Measurements from ENCODE around the gene NAB2. TPM values are rescaled to one million over a fixed set of nuclear protein-coding genes. Genes with fewer than 3 reads are reported as not detected.
"Not testable (repeated sequence)": the region's sequence is repeated elsewhere in the genome, so short reads cannot be mapped to it uniquely, and the experiment has no call there.

Gene NAB2
- polyA plus RNA-seq, 1 donor (not counting 4 experiments of a cell fraction or from before 2014, with no cell fraction given): 22.0 TPM

- no peak overlapping the region for H3K4me3 ChIP-seq (ENCODE audit: control insufficient read depth in 2 of 3, extremely low read depth in 1 of 3, insufficient read depth in 2 of 3, low read depth in 1 of 3, low read length in 3 of 3)
- H3K4me1 ChIP-seq (ENCODE audit: control insufficient read depth, extremely low read depth, insufficient read depth, low read length): peaks cover 9% of the 10 kb centered on the region
- H3K9ac ChIP-seq (ENCODE audit: control insufficient read depth, extremely low read depth, insufficient read depth, low read length): no peak overlapping the region
- no peaks in the 10 kb centered on the region for H3K9me1 ChIP-seq (ENCODE audit: control insufficient read depth, extremely low read depth, insufficient read depth, low read length)
- no peak for TF ChIP-seq EZH2 (IDR thresholded peaks at IDR 0.05; ENCODE audit: low read length)
- no peak for TF ChIP-seq CTCF (optimal IDR thresholded peaks at IDR 0.05 in 1 of 3, IDR thresholded peaks at IDR 0.05 in 1 of 3, conservative IDR thresholded peaks at IDR 0.05 in 1 of 3; ENCODE audit: extremely low read depth in 1 of 3, insufficient read depth in 2 of 3, low read length in 3 of 3)
- FAIRE-seq (peak; percentile 34), DNase-seq (ENCODE audit: low read depth, low spot score) (no peak)
- dilution Hi-C loops (cut with MboI; ENCODE audit: extremely low pct_ligation_motif_present, low sequenced_read_pairs): no loop called here
- H3K27ac ChIP-seq (ENCODE audit: control insufficient read depth, insufficient read depth, low read length): peak overlapping the region; percentile 13
- H3K36me3 ChIP-seq (ENCODE audit: control insufficient read depth in 2 of 2, extremely low read depth in 1 of 2, insufficient read depth in 2 of 2, low read length in 2 of 2): peaks cover 1 to 22% of the 10 kb centered on the region in 2 experiments
- peaks cover 8% of the 10 kb centered on the region for H3K79me2 ChIP-seq (ENCODE audit: control insufficient read depth, insufficient read depth, low read length)
- H3K27me3 ChIP-seq (ENCODE audit: control insufficient read depth, extremely low read depth, insufficient read depth, low read length): no peaks in the 10 kb centered on the region
- no peaks in the 10 kb centered on the region for H4K20me1 ChIP-seq (ENCODE audit: control insufficient read depth, extremely low read depth, insufficient read depth, low read length)
- H3K4me2 ChIP-seq (ENCODE audit: control insufficient read depth, extremely low read depth, insufficient read depth, low read depth, low read length): peak overlapping the region; percentile 20
- H3K9me3 ChIP-seq (ENCODE audit: control insufficient read depth, low read depth, low read length): no peaks in the 10 kb centered on the region
- peak overlapping the region; percentile 1 for H2AFZ ChIP-seq (ENCODE audit: control insufficient read depth, low read length)
Measured at GRCh38 chr12:57072661-57073060, 16.3 kb upstream of the NAB2 start.

GRCh38 chr12:57073566-57074450, 15.1 kb upstream of the NAB2 start:
- H3K9ac ChIP-seq (ENCODE audit: control insufficient read depth, extremely low read depth, insufficient read depth, low read length): peak overlapping the region; percentile 33
- DNase-seq (ENCODE audit: low read depth, low spot score); H3K9me3 ChIP-seq (ENCODE audit: control insufficient read depth, low read depth, low read length); H2AFZ ChIP-seq (ENCODE audit: control insufficient read depth, low read length); FAIRE-seq; dilution Hi-C loops (cut with MboI; ENCODE audit: extremely low pct_ligation_motif_present, low sequenced_read_pairs); H3K27me3 ChIP-seq (ENCODE audit: control insufficient read depth, extremely low read depth, insufficient read depth, low read length); H3K4me3 ChIP-seq (ENCODE audit: control insufficient read depth in 2 of 3, extremely low read depth in 1 of 3, insufficient read depth in 2 of 3, low read depth in 1 of 3, low read length in 3 of 3); H3K4me1 ChIP-seq (ENCODE audit: control insufficient read depth, extremely low read depth, insufficient read depth, low read length); H3K9me1 ChIP-seq (ENCODE audit: control insufficient read depth, extremely low read depth, insufficient read depth, low read length); H4K20me1 ChIP-seq (ENCODE audit: control insufficient read depth, extremely low read depth, insufficient read depth, low read length): not testable (repeated sequence)
- H3K27ac ChIP-seq (ENCODE audit: control insufficient read depth, insufficient read depth, low read length): peak overlapping the region; percentile 13
- peaks cover 14% of the 10 kb centered on the region for H3K79me2 ChIP-seq (ENCODE audit: control insufficient read depth, insufficient read depth, low read length)
- H3K4me2 ChIP-seq (ENCODE audit: control insufficient read depth, extremely low read depth, insufficient read depth, low read depth, low read length): peak overlapping the region; percentile 20
- H3K36me3 ChIP-seq (ENCODE audit: control insufficient read depth in 2 of 2, extremely low read depth in 1 of 2, insufficient read depth in 2 of 2, low read length in 2 of 2): peaks cover 0 to 20% of the 10 kb centered on the region in 2 experiments

Measured in keratinocyte (primary cell).